ENCODE data around the gene IL26.

Gene IL26

DNA sequence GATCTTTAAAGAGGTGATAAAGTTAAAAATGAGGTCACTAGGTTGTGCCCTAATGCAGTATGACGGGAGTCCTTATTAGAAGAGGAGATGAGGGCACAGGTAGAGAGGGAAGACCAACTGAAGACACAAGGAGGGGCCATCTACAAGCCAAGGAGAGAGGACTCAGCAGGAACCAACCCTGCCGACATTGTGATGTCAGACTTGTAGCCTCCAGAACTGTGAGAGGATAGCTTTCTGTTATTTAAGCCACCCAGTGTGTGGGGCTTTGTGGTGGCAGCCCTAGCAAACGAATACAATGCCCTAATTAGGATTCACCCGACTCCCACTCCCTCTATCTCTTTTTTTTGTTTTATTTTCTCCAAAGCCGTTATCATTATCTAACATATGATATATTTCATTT, 7.9 kb upstream of the IL26 start (continued):
- TF ChIP-seq, protein P1, sequence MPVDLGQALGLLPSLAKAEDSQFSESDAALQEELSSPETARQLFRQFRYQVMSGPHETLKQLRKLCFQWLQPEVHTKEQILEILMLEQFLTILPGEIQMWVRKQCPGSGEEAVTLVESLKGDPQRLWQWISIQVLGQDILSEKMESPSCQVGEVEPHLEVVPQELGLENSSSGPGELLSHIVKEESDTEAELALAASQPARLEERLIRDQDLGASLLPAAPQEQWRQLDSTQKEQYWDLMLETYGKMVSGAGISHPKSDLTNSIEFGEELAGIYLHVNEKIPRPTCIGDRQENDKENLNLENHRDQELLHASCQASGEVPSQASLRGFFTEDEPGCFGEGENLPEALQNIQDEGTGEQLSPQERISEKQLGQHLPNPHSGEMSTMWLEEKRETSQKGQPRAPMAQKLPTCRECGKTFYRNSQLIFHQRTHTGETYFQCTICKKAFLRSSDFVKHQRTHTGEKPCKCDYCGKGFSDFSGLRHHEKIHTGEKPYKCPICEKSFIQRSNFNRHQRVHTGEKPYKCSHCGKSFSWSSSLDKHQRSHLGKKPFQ (tag by site-specific recombination; IDR thresholded peaks at IDR 0.05): no peak
- TF ChIP-seq ZNF473 (tag by site-specific recombination; IDR thresholded peaks at IDR 0.05) (no peak), ZNF785 (tag by site-specific recombination; IDR thresholded peaks at IDR 0.05) (no peak), ZNF624 (tag by site-specific recombination; IDR thresholded peaks at IDR 0.05) (no peak)

DNA sequence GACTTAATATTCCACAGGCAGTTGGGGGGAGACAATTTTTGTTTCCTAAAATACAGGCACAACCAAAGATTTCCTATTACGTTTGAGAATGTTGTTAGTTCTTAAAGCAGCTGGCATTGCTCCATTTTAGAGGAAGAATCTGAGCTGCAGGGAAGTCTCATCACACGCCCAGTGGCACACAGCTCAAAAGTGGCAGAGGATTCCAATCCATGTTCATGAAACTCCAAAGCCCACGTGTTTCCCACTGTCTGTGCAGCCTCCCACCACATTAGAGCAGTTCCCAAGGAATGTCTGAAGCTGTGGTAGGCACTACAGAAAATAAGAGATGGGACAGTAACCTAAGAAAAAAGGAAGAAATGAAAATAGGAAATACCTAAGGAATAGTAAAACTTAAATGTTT, 6.1 kb upstream of the IL26 start:
- Histone ChIP-seq H3K4me3 (ENCODE audit: low read depth, low read length) (no peak overlapping the region), H3K4me1 (ENCODE audit: control insufficient read depth, insufficient read depth, low read length) (no peaks in the 10 kb centered on the region), H3K9me3 (ENCODE audit: control insufficient read depth, insufficient read depth, low read depth, low read length) (no peaks in the 10 kb centered on the region), H3K36me3 (ENCODE audit: control insufficient read depth in 2 of 2, insufficient read depth in 1 of 2, low read length in 2 of 2) (no peaks in the 10 kb centered on the region), H3K27ac (ENCODE audit: extremely low read depth, low read depth, low read length) (no peak overlapping the region)
- ChIA-PET POLR2A (no interaction called here), CTCF (interaction anchor here (0.6 to 2.3 kb wide), 7 partner anchors 8 to 1211 kb away, joined by 3 to 21 read pairs (median 4); no protein-coding TSS in a partner anchor)
- TF ChIP-seq EGR2 (tag by site-specific recombination; IDR thresholded peaks at IDR 0.05; ENCODE audit: low read depth) (0 out of 2 replicates have a peak, but pooled peaks have one; percentile 6), ZNF561 (tag by site-specific recombination; IDR thresholded peaks at IDR 0.05; ENCODE audit: borderline replicate concordance) (no peak), ZNF510 (tag by site-specific recombination; IDR thresholded peaks at IDR 0.05; ENCODE audit: insufficient replicate concordance) (no peak), ZNF610 (tag by site-specific recombination; IDR thresholded peaks at IDR 0.05; ENCODE audit: borderline replicate concordance) (no peak), ZNF211 (tag by site-specific recombination; IDR thresholded peaks at IDR 0.05; ENCODE audit: low read depth) (no peak), ZNF394 (tag by site-specific recombination; IDR thresholded peaks at IDR 0.05; ENCODE audit: borderline replicate concordance) (no peak)
- TF ChIP-seq, protein P2, sequence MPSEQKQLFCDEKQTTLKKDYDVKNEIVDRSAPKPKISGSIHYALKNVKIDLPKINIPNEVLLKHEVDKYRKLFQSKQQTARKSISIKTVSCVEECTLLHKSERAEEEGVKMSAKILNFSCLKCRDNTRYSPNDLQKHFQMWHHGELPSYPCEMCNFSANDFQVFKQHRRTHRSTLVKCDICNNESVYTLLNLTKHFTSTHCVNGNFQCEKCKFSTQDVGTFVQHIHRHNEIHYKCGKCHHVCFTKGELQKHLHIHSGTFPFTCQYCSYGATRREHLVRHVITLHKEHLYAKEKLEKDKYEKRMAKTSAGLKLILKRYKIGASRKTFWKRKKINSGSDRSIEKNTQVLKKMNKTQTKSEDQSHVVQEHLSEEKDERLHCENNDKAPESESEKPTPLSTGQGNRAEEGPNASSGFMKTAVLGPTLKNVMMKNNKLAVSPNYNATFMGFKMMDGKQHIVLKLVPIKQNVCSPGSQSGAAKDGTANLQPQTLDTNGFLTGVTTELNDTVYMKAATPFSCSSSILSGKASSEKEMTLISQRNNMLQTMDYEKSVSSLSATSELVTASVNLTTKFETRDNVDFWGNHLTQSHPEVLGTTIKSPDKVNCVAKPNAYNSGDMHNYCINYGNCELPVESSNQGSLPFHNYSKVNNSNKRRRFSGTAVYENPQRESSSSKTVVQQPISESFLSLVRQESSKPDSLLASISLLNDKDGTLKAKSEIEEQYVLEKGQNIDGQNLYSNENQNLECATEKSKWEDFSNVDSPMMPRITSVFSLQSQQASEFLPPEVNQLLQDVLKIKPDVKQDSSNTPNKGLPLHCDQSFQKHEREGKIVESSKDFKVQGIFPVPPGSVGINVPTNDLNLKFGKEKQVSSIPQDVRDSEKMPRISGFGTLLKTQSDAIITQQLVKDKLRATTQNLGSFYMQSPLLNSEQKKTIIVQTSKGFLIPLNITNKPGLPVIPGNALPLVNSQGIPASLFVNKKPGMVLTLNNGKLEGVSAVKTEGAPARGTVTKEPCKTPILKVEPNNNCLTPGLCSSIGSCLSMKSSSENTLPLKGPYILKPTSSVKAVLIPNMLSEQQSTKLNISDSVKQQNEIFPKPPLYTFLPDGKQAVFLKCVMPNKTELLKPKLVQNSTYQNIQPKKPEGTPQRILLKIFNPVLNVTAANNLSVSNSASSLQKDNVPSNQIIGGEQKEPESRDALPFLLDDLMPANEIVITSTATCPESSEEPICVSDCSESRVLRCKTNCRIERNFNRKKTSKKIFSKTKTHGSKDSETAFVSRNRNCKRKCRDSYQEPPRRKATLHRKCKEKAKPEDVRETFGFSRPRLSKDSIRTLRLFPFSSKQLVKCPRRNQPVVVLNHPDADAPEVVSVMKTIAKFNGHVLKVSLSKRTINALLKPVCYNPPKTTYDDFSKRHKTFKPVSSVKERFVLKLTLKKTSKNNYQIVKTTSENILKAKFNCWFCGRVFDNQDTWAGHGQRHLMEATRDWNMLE (tag by site-specific recombination; conservative IDR thresholded peaks at IDR 0.05; ENCODE audit: low read depth): no peak

DNA sequence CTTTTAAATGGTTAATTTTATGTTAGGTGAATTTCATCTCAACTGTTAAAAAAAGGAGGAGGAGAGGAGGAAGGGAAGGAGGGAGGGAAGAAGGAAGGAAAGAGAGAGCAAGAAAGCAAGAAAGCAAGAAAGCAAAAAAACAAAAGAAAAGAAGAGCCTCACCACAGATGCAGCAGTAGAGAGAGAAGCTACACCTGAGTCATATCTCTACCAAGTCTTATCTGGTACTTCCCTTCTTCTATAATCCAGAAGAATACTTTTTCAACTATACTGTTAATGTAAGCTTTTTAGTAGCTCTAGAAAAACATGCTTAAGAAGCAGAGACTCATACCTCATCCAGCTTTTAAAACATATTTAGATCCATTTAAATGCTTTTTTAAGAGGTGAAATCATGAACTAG, 5.6 kb upstream of the IL26 start:
- H3K27ac ChIP-seq (ENCODE audit: extremely low read depth, low read depth, low read length): no peak overlapping the region
- H3K4me1 ChIP-seq (ENCODE audit: control insufficient read depth, insufficient read depth, low read length): no peaks in the 10 kb centered on the region
- TF ChIP-seq ZNF621 (tag by site-specific recombination; IDR thresholded peaks at IDR 0.05) (no peak), BCL11B (tag by site-specific recombination; IDR thresholded peaks at IDR 0.05; ENCODE audit: low read depth) (no peak), ZNF776 (tag by site-specific recombination; IDR thresholded peaks at IDR 0.05; ENCODE audit: borderline replicate concordance) (no peak), ZNF292 (tag by site-specific recombination; IDR thresholded peaks at IDR 0.05; ENCODE audit: borderline replicate concordance, low read depth) (no peak), ZNF114 (tag by site-specific recombination; IDR thresholded peaks at IDR 0.05) (no peak), BCL11A (tag by site-specific recombination; IDR thresholded peaks at IDR 0.05; ENCODE audit: low read depth) (no peak), HOXD13 (CRISPR knock-in tag; IDR thresholded peaks at IDR 0.05; ENCODE audit: borderline replicate concordance) (no peak), ZNF677 (tag by site-specific recombination; IDR thresholded peaks at IDR 0.05) (no peak), ZNF354C (tag by site-specific recombination; IDR thresholded peaks at IDR 0.05; ENCODE audit: borderline replicate concordance, low read depth) (no peak), OVOL3 (tag by site-specific recombination; IDR thresholded peaks at IDR 0.05) (no peak), PRDM1 (tag by site-specific recombination; IDR thresholded peaks at IDR 0.05) (no peak), ZNF423 (tag by site-specific recombination; IDR thresholded peaks at IDR 0.05) (no peak)
- TF ChIP-seq, protein P3, sequence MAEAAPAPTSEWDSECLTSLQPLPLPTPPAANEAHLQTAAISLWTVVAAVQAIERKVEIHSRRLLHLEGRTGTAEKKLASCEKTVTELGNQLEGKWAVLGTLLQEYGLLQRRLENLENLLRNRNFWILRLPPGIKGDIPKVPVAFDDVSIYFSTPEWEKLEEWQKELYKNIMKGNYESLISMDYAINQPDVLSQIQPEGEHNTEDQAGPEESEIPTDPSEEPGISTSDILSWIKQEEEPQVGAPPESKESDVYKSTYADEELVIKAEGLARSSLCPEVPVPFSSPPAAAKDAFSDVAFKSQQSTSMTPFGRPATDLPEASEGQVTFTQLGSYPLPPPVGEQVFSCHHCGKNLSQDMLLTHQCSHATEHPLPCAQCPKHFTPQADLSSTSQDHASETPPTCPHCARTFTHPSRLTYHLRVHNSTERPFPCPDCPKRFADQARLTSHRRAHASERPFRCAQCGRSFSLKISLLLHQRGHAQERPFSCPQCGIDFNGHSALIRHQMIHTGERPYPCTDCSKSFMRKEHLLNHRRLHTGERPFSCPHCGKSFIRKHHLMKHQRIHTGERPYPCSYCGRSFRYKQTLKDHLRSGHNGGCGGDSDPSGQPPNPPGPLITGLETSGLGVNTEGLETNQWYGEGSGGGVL (tag by site-specific recombination; IDR thresholded peaks at IDR 0.05): no peak
- H3K4me3 ChIP-seq (ENCODE audit: low read depth, low read length): no peak overlapping the region
- ChIA-PET CTCF (interaction anchor here (0.6 to 2.3 kb wide), 3 partner anchors 8 to 1211 kb away, joined by 4 to 21 read pairs (median 5); no protein-coding TSS in a partner anchor), POLR2A (no interaction called here)
- H3K36me3 ChIP-seq (ENCODE audit: control insufficient read depth in 2 of 2, insufficient read depth in 1 of 2, low read length in 2 of 2): no peaks in the 10 kb centered on the region
- no peaks in the 10 kb centered on the region for H3K9me3 ChIP-seq (ENCODE audit: control insufficient read depth, insufficient read depth, low read depth, low read length)
